ENCODE measurements around the gene RPTOR. TPM values are rescaled to one million over a fixed set of nuclear protein-coding genes. Genes with fewer than 3 reads are reported as not detected.

RPTOR gene
- total RNA-seq, 3 donors from 2014 or later (not counting 1 experiment from before 2014, with no cell fraction given), result 49.2 to 63.6 (median 55.4) TPM

GRCh38 chr17:80511222-80512180 is 33.1 kb upstream of the RPTOR start:
- ATAC-seq (peak in 1 of 3 donors; percentile 28), DNase-seq (no peak)
- no peaks in the 10 kb centered on the region for H3K9me3 ChIP-seq (ENCODE audit: control insufficient read depth, insufficient read depth, low read length)
- no peak for TF ChIP-seq CTCF (IDR thresholded peaks at IDR 0.05)
- H3K27ac ChIP-seq (ENCODE audit: low read length), result no peak overlapping the region
- intact Hi-C loops (cut with micrococcal nuclease), result no loop called here
- Mint-ChIP-seq H3K36me3 (no peaks in the 10 kb centered on the region), H3K27me3 (ENCODE audit: low read depth in 2 of 2) (peaks cover 0 to 9% of the 10 kb centered on the region in 2 donors), H3K9me3 (no peaks in the 10 kb centered on the region), H3K27ac (no peak overlapping the region), H3K4me3 (no peak overlapping the region), H3K4me1 (no peaks in the 10 kb centered on the region)
- WGBS (ENCODE audit: insufficient coverage), result 55% methylated on average over 18 of the region's 18 CpGs
- H3K4me1 ChIP-seq (ENCODE audit: control insufficient read depth, insufficient read depth, low read length), result no peaks in the 10 kb centered on the region
- no peak overlapping the region for H3K4me3 ChIP-seq (ENCODE audit: low read length)
- H3K36me3 ChIP-seq (ENCODE audit: control insufficient read depth, insufficient read depth, low read length), result no peaks in the 10 kb centered on the region
- H3K27me3 ChIP-seq (ENCODE audit: control insufficient read depth, insufficient read depth, low read length), result no peaks in the 10 kb centered on the region

- Mint-ChIP-seq H3K27ac (no peak overlapping the region), H3K4me1 (no peaks in the 10 kb centered on the region), H3K9me3 (no peaks in the 10 kb centered on the region), H3K27me3 (ENCODE audit: low read depth in 2 of 2) (peaks cover 0 to 3% of the 10 kb centered on the region in 2 donors), H3K4me3 (no peak overlapping the region), H3K36me3 (no peaks in the 10 kb centered on the region)
- H3K36me3 ChIP-seq (ENCODE audit: control insufficient read depth, insufficient read depth, low read length), result no peaks in the 10 kb centered on the region
- no peaks in the 10 kb centered on the region for H3K27me3 ChIP-seq (ENCODE audit: control insufficient read depth, insufficient read depth, low read length)
- no peaks in the 10 kb centered on the region for H3K4me1 ChIP-seq (ENCODE audit: control insufficient read depth, insufficient read depth, low read length)
- H3K9me3 ChIP-seq (ENCODE audit: control insufficient read depth, insufficient read depth, low read length), result no peaks in the 10 kb centered on the region
- intact Hi-C loops (cut with micrococcal nuclease), result no loop called here
- no peak overlapping the region for H3K4me3 ChIP-seq (ENCODE audit: low read length)
- no peak overlapping the region for H3K27ac ChIP-seq (ENCODE audit: low read length)
- ATAC-seq (no peak), DNase-seq (no peak)
- no peak for TF ChIP-seq CTCF (IDR thresholded peaks at IDR 0.05)
- 88% methylated on average over 15 of the region's 15 CpGs for WGBS (ENCODE audit: insufficient coverage)
Measured at GRCh38 chr17:80512233-80512632, 32.4 kb upstream of the RPTOR start.

GRCh38 chr17:80513201-80513600 is 31.4 kb upstream of the RPTOR start:
- TF ChIP-seq CTCF (IDR thresholded peaks at IDR 0.05), result no peak
- intact Hi-C loops (cut with micrococcal nuclease), result no loop called here
- no peak overlapping the region for H3K4me3 ChIP-seq (ENCODE audit: low read length)
- no peaks in the 10 kb centered on the region for H3K4me1 ChIP-seq (ENCODE audit: control insufficient read depth, insufficient read depth, low read length)
- H3K36me3 ChIP-seq (ENCODE audit: control insufficient read depth, insufficient read depth, low read length), result no peaks in the 10 kb centered on the region
- H3K4me1 Mint-ChIP-seq, result no peaks in the 10 kb centered on the region
- H3K27ac ChIP-seq (ENCODE audit: low read length), result no peak overlapping the region
- no peaks in the 10 kb centered on the region for H3K9me3 ChIP-seq (ENCODE audit: control insufficient read depth, insufficient read depth, low read length)
- no peaks in the 10 kb centered on the region for H3K36me3 Mint-ChIP-seq
- no peaks in the 10 kb centered on the region for H3K9me3 Mint-ChIP-seq
- no peak for ATAC-seq
- no peaks in the 10 kb centered on the region for H3K27me3 ChIP-seq (ENCODE audit: control insufficient read depth, insufficient read depth, low read length)
- no peak for DNase-seq
- no peak overlapping the region for H3K4me3 Mint-ChIP-seq
- no peak overlapping the region for H3K27ac Mint-ChIP-seq
- peaks cover 0 to 3% of the 10 kb centered on the region in 2 donors for H3K27me3 Mint-ChIP-seq (ENCODE audit: low read depth in 2 of 2)
- 94% methylated on average over 16 of the region's 16 CpGs for WGBS (ENCODE audit: insufficient coverage)
